ENCODE measurements around the gene SULT1A1. TPM values are rescaled to one million over a fixed set of nuclear protein-coding genes. Genes with fewer than 3 reads are reported as not detected.

Gene SULT1A1
- total and polyA plus RNA-seq, 2 of the 4 experiments (the other 2 are of a cell fraction) = 1.2 to 1.6 TPM

- ChIA-PET CTCF (interaction anchor here (0.8 kb wide), 1 partner anchor 14 kb away, joined by 3 read pairs; no protein-coding TSS in a partner anchor), POLR2A (ENCODE audit: unreplicated experiment) (interaction anchor here (1.0 kb wide), 1 partner anchor 12 kb away, joined by 3 read pairs; no protein-coding TSS in a partner anchor)
- 100% methylated on average over 1 of the region's 5 CpGs; no CpG with 5 or more reads in 1 of the 2 experiments for WGBS, 2 experiments (ENCODE audit: extremely low coverage in 2 of 2, insufficient read length in 1 of 2)
- H2AFZ ChIP-seq (replicated peaks; ENCODE audit: low read length, poor library complexity) = no peak overlapping the region
- H3K9ac ChIP-seq (ENCODE audit: low read depth, low read length) = no peak overlapping the region
- H3K9me3 ChIP-seq (ENCODE audit: control insufficient read depth, insufficient read depth, low read length) = peaks cover 3% of the 10 kb centered on the region
- BruUV-seq (replicated peaks) = no TSS peak
- H3K9me1 ChIP-seq (ENCODE audit: insufficient read depth, low read length) = peaks cover 2% of the 10 kb centered on the region; the same call in 1 of the 2 replicates
- H2BK5ac ChIP-seq (ENCODE audit: low read depth, low read length, poor library complexity, severe bottlenecking) = no peak overlapping the region
- no peak overlapping the region for H2BK120ac ChIP-seq (ENCODE audit: low read depth, low read length)
- intact Hi-C loops (cut with micrococcal nuclease) (no loop called here), dilution Hi-C loops (cut with HindIII; ENCODE audit: low sequenced_read_pairs, unreplicated experiment) (no loop called here), in situ Hi-C loops (cut with MboI; ENCODE audit: low sequenced_read_pairs) (no loop called here)
- no peaks in the 10 kb centered on the region for H3K27me3 ChIP-seq (ENCODE audit: control insufficient read depth, insufficient read depth, low read length)
- ATAC-seq (ENCODE audit: low read depth) (peak; percentile 48; the same call in 1 of the 2 replicates), DNase-seq (peak; percentile 68)
- no peak overlapping the region for H2BK15ac ChIP-seq (ENCODE audit: low read depth, low read length)
- TF ChIP-seq POLR2A (IDR thresholded peaks at IDR 0.05; ENCODE audit: low read depth, low read length) = no peak
- peak; percentile 35; the same call in 1 of the 2 replicates for TF ChIP-seq CEBPB (IDR thresholded peaks at IDR 0.05; ENCODE audit: low read depth, low read length)
- no peak for TF ChIP-seq RFX5 (IDR thresholded peaks at IDR 0.05; ENCODE audit: low read depth, low read length)
- no peak for TF ChIP-seq SMC3 (IDR thresholded peaks at IDR 0.05; ENCODE audit: low read depth, low read length)
- no peak for TF ChIP-seq CHD1 (IDR thresholded peaks at IDR 0.05; ENCODE audit: low read depth, low read length)
- H3K4ac ChIP-seq (ENCODE audit: low read depth, low read length) = no peak overlapping the region
- no peak overlapping the region for H2BK20ac ChIP-seq (ENCODE audit: low read depth, low read length)
- no peak overlapping the region for H3K18ac ChIP-seq (ENCODE audit: low read depth, low read length)
- H3K4me1 ChIP-seq (ENCODE audit: control insufficient read depth, insufficient read depth, low read length) = peaks cover 9% of the 10 kb centered on the region
- no peak overlapping the region for H3K56ac ChIP-seq (ENCODE audit: extremely low read depth, insufficient read depth, low read length)
- no peak overlapping the region for H4K8ac ChIP-seq (ENCODE audit: low read depth in 2 of 2, low read length in 2 of 2)
- H3K23ac ChIP-seq (ENCODE audit: low read depth, low read length) = no peak overlapping the region
- H4K91ac ChIP-seq (ENCODE audit: insufficient read depth, low read depth, low read length) = no peak overlapping the region
- no peaks in the 10 kb centered on the region for H4K20me1 ChIP-seq (ENCODE audit: insufficient read depth, low read length)
- H2AK5ac ChIP-seq (ENCODE audit: low read depth, low read length) = no peak overlapping the region
- no peak overlapping the region for H2AK9ac ChIP-seq (replicated peaks; ENCODE audit: low read depth, low read length, poor library complexity)
- no peak overlapping the region for H3K14ac ChIP-seq (replicated peaks; ENCODE audit: low read depth, low read length)
- peaks cover 3% of the 10 kb centered on the region; the same call in 1 of the 2 replicates for H3K36me3 ChIP-seq (ENCODE audit: control insufficient read depth, insufficient read depth, low read length)
- H3K4me3 ChIP-seq (ENCODE audit: insufficient read depth, low read depth, low read length) = no peak overlapping the region
- H3K79me1 ChIP-seq (ENCODE audit: low read depth in 1 of 2, low read length in 2 of 2) = peaks cover 8 to 21% of the 10 kb centered on the region in 2 experiments; a peak in 3 of 4 replicates
- H3K27ac ChIP-seq (ENCODE audit: insufficient read depth, low read length) = no peak overlapping the region
- H4K5ac ChIP-seq (ENCODE audit: low read depth, low read length) = no peak overlapping the region
- no peak overlapping the region for H3K4me2 ChIP-seq (ENCODE audit: low read depth, low read length)
Observed at GRCh38 chr16:28569021-28569420, 40.8 kb downstream of the SULT1A1 start.

Data from IMR-90 (cell line).